ACC112 (cell line): ENCODE data around the gene SUMO3.

ENCODE experiments used
- H2AFZ ChIP-seq: fragments of 200-600 bp; sonication (generic); one replicate; pipeline ENCODE4 v1.6.0; 2017; ENCODE audit warnings: antibody characterized with exemption, low read length; ENCODE audit not compliant: unreplicated experiment
- H3K27ac ChIP-seq: fragments of 200-600 bp; sonication (generic); 2 replicates; pipeline ENCODE4 v1.5.1; 2014; ENCODE audit warnings: low read depth, mild to moderate bottlenecking, antibody characterized with exemption, low read length, moderate library complexity
- H3K27me3 ChIP-seq: fragments of 200-600 bp; sonication (generic); 2 replicates; pipeline ENCODE4 v1.6.1; 2014; ENCODE audit warnings: mild to moderate bottlenecking, antibody characterized with exemption, low read length, moderate library complexity, mixed read lengths; ENCODE audit not compliant: insufficient read depth
- H3K36me3 ChIP-seq: fragments of 200-600 bp; sonication (generic); 2 replicates; pipeline ENCODE4 v1.6.1; 2016; ENCODE audit warnings: mild to moderate bottlenecking, antibody characterized with exemption, low read length, moderate library complexity, mixed read lengths; ENCODE audit not compliant: insufficient read depth
- H3K4me1 ChIP-seq: fragments of 200-600 bp; sonication (generic); one replicate; pipeline ENCODE4 v1.6.1; 2016; ENCODE audit warnings: low read length, mixed read lengths; ENCODE audit not compliant: insufficient read depth, unreplicated experiment, control insufficient read depth
- H3K4me3 ChIP-seq: fragments of 200-600 bp; sonication (generic); 2 replicates; pipeline ENCODE4 v1.5.1; 2014; ENCODE audit warnings: mild to moderate bottlenecking, low read depth, low read length
- H3K79me2 ChIP-seq: fragments of 200-600 bp; sonication (generic); one replicate; pipeline ENCODE4 v1.6.0; 2016; ENCODE audit warnings: low read length; ENCODE audit not compliant: control insufficient read depth, unreplicated experiment, insufficient read depth

The SUMO3 gene

GRCh38 chr21:44801468-44802395 lies 16.1 kb downstream of the SUMO3 start, which contains the start of gene UBE2G2:
Gene UBE2G2 (minus strand): TSS chr21:44801820. CDS start chr21:44801748, 72 bp downstream.
- Histone ChIP-seq H3K4me3 (peak within 1 kb of the TSS; percentile 94), H3K79me2 (peaks cover 54% of the 10 kb centered on the region), H3K27ac (peak within 1 kb of the TSS; percentile 25; the same call in 1 of the 2 replicates), H3K27me3 (no peaks in the 10 kb centered on the region), H3K36me3 (peaks cover 16% of the 10 kb centered on the region; the same call in 1 of the 2 replicates), H3K4me1 (peaks cover 14% of the 10 kb centered on the region), H2AFZ (peak within 1 kb of the TSS; percentile 74)

GRCh38 chr21:44800971-44801467 lies 16.8 kb downstream of the SUMO3 start:
- H3K4me1 ChIP-seq = peaks cover 14% of the 10 kb centered on the region
- H3K27me3 ChIP-seq = no peaks in the 10 kb centered on the region
- peak overlapping the region; percentile 94 for H3K4me3 ChIP-seq
- peaks cover 61% of the 10 kb centered on the region for H3K79me2 ChIP-seq
- H3K27ac ChIP-seq = peak overlapping the region; percentile 17; the same call in 1 of the 2 replicates
- H2AFZ ChIP-seq = peak overlapping the region; percentile 74
- peaks cover 11% of the 10 kb centered on the region; the same call in 1 of the 2 replicates for H3K36me3 ChIP-seq

GRCh38 chr21:44800103-44800502 lies 17.8 kb downstream of the SUMO3 start:
- Histone ChIP-seq H3K36me3 (peaks cover 7% of the 10 kb centered on the region; the same call in 1 of the 2 replicates), H3K27me3 (no peaks in the 10 kb centered on the region), H3K4me3 (peak overlapping the region; percentile 94), H3K27ac (no peak overlapping the region), H3K4me1 (peaks cover 14% of the 10 kb centered on the region), H3K79me2 (peaks cover 69% of the 10 kb centered on the region), H2AFZ (no peak overlapping the region)

GRCh38 chr21:44799646-44800045 lies 18.2 kb downstream of the SUMO3 start:
- Histone ChIP-seq H3K27me3 (no peaks in the 10 kb centered on the region), H3K79me2 (peaks cover 72% of the 10 kb centered on the region), H3K36me3 (peaks cover 3% of the 10 kb centered on the region; the same call in 1 of the 2 replicates), H3K4me1 (peaks cover 14% of the 10 kb centered on the region), H3K27ac (no peak overlapping the region), H3K4me3 (peak overlapping the region; percentile 94; the same call in 1 of the 2 replicates), H2AFZ (no peak overlapping the region)

GRCh38 chr21:44797775-44798174 lies 20.1 kb downstream of the SUMO3 start:
- peaks cover 15% of the 10 kb centered on the region for H3K4me1 ChIP-seq
- no peak overlapping the region for H2AFZ ChIP-seq
- peaks cover 2% of the 10 kb centered on the region; the same call in 1 of the 2 replicates for H3K36me3 ChIP-seq
- H3K79me2 ChIP-seq = peaks cover 83% of the 10 kb centered on the region
- no peaks in the 10 kb centered on the region for H3K27me3 ChIP-seq
- no peak overlapping the region for H3K4me3 ChIP-seq
- H3K27ac ChIP-seq = no peak overlapping the region

- H3K36me3 ChIP-seq = peaks cover 6% of the 10 kb centered on the region; the same call in 1 of the 2 replicates
- no peak overlapping the region for H2AFZ ChIP-seq
- H3K79me2 ChIP-seq = peaks cover 90% of the 10 kb centered on the region
- no peaks in the 10 kb centered on the region for H3K27me3 ChIP-seq
- no peak overlapping the region for H3K4me3 ChIP-seq
- H3K27ac ChIP-seq = no peak overlapping the region
- H3K4me1 ChIP-seq = peaks cover 13% of the 10 kb centered on the region
Observed at GRCh38 chr21:44795342-44795741, 22.5 kb downstream of the SUMO3 start.

- H3K36me3 ChIP-seq = peaks cover 6% of the 10 kb centered on the region; the same call in 1 of the 2 replicates
- no peak overlapping the region for H3K4me3 ChIP-seq
- H2AFZ ChIP-seq = no peak overlapping the region
- H3K4me1 ChIP-seq = peaks cover 6% of the 10 kb centered on the region
- H3K27ac ChIP-seq = no peak overlapping the region
- H3K79me2 ChIP-seq = peaks cover 88% of the 10 kb centered on the region
- H3K27me3 ChIP-seq = no peaks in the 10 kb centered on the region
Observed at GRCh38 chr21:44793592-44794374, 24.1 kb downstream of the SUMO3 start.

GRCh38 chr21:44792702-44793591 lies 24.9 kb downstream of the SUMO3 start:
- Histone ChIP-seq H3K79me2 (peaks cover 85% of the 10 kb centered on the region), H2AFZ (no peak overlapping the region), H3K36me3 (peaks cover 6% of the 10 kb centered on the region; the same call in 1 of the 2 replicates), H3K27ac (no peak overlapping the region), H3K27me3 (no peaks in the 10 kb centered on the region), H3K4me1 (peaks cover 6% of the 10 kb centered on the region), H3K4me3 (no peak overlapping the region)

GRCh38 chr21:44791993-44792392 lies 25.9 kb downstream of the SUMO3 start:
- peaks cover 86% of the 10 kb centered on the region for H3K79me2 ChIP-seq
- no peak overlapping the region for H2AFZ ChIP-seq
- H3K36me3 ChIP-seq = peaks cover 7% of the 10 kb centered on the region; the same call in 1 of the 2 replicates
- peaks cover 6% of the 10 kb centered on the region for H3K4me1 ChIP-seq
- no peaks in the 10 kb centered on the region for H3K27me3 ChIP-seq
- H3K4me3 ChIP-seq = no peak overlapping the region
- no peak overlapping the region for H3K27ac ChIP-seq
